ENCODE data around the gene LIMK2. TPM values are rescaled to one million over a fixed set of nuclear protein-coding genes. Genes with fewer than 3 reads are reported as not detected.

The LIMK2 gene
- total RNA-seq, 1 experiment from 2014 or later = 42.5 TPM

GRCh38 chr22:31300896-31301295, 88.8 kb downstream of the LIMK2 start:
- H4K20me1 ChIP-seq (ENCODE audit: insufficient read depth) = no peaks in the 10 kb centered on the region
- ChIA-PET CTCF (no interaction called here), POLR2A (ENCODE audit: unreplicated experiment) (no interaction called here)
- no peaks in the 10 kb centered on the region for H3K9me2 ChIP-seq (ENCODE audit: insufficient read depth)
- DNase-seq = no peak
- no peak overlapping the region for H2AFZ ChIP-seq
- H3K9me3 ChIP-seq (ENCODE audit: insufficient read depth, low read depth) = no peaks in the 10 kb centered on the region; the same call in 1 of the 2 replicates
- intact Hi-C loops (cut with micrococcal nuclease; ENCODE audit: unreplicated experiment) = no loop called here
- no TSS peak for BruUV-seq (replicated peaks)
- no peak overlapping the region for H3K4me2 ChIP-seq
- no peaks in the 10 kb centered on the region for H3K36me3 ChIP-seq (ENCODE audit: low read depth)
- H3K4me3 ChIP-seq = no peak overlapping the region
- no peak overlapping the region for H3K27ac ChIP-seq
- TF ChIP-seq EZH2 (IDR thresholded peaks at IDR 0.05; ENCODE audit: low read depth) (no peak), CTCF (conservative IDR thresholded peaks at IDR 0.05) (no peak)
- H3K27me3 ChIP-seq (ENCODE audit: insufficient read depth, low read depth) = no peaks in the 10 kb centered on the region
- H3K4me1 ChIP-seq (replicated peaks; ENCODE audit: insufficient read depth) = peaks cover 13% of the 10 kb centered on the region
- peaks cover 16% of the 10 kb centered on the region for H3F3A ChIP-seq (ENCODE audit: insufficient read depth, low read depth)
- H3K79me2 ChIP-seq (ENCODE audit: low read depth) = no peaks in the 10 kb centered on the region

- H3K9me3 ChIP-seq (ENCODE audit: insufficient read depth, low read depth) = no peaks in the 10 kb centered on the region; the same call in 1 of the 2 replicates
- DNase-seq = no peak
- H3K36me3 ChIP-seq (ENCODE audit: low read depth) = no peaks in the 10 kb centered on the region
- ChIA-PET POLR2A (ENCODE audit: unreplicated experiment) (no interaction called here), CTCF (interaction anchor here (1.1 kb wide), 1 partner anchor 12 kb away, joined by 3 read pairs; no protein-coding TSS in a partner anchor)
- BruUV-seq (replicated peaks) = no TSS peak
- H2AFZ ChIP-seq = no peak overlapping the region
- TF ChIP-seq EZH2 (IDR thresholded peaks at IDR 0.05; ENCODE audit: low read depth) (no peak), CTCF (conservative IDR thresholded peaks at IDR 0.05) (no peak)
- peaks cover 7% of the 10 kb centered on the region; the same call in 1 of the 2 replicates for H3F3A ChIP-seq (ENCODE audit: insufficient read depth, low read depth)
- no peak overlapping the region for H3K4me2 ChIP-seq
- no peaks in the 10 kb centered on the region for H3K27me3 ChIP-seq (ENCODE audit: insufficient read depth, low read depth)
- H3K9me2 ChIP-seq (ENCODE audit: insufficient read depth) = no peaks in the 10 kb centered on the region
- no peak overlapping the region for H3K27ac ChIP-seq
- H3K4me3 ChIP-seq = no peak overlapping the region
- H4K20me1 ChIP-seq (ENCODE audit: insufficient read depth) = no peaks in the 10 kb centered on the region
- no peaks in the 10 kb centered on the region for H3K79me2 ChIP-seq (ENCODE audit: low read depth)
- peaks cover 2% of the 10 kb centered on the region for H3K4me1 ChIP-seq (replicated peaks; ENCODE audit: insufficient read depth)
- intact Hi-C loops (cut with micrococcal nuclease; ENCODE audit: unreplicated experiment) = no loop called here
Observed at GRCh38 chr22:31302006-31302405, 89.9 kb downstream of the LIMK2 start.

DNA sequence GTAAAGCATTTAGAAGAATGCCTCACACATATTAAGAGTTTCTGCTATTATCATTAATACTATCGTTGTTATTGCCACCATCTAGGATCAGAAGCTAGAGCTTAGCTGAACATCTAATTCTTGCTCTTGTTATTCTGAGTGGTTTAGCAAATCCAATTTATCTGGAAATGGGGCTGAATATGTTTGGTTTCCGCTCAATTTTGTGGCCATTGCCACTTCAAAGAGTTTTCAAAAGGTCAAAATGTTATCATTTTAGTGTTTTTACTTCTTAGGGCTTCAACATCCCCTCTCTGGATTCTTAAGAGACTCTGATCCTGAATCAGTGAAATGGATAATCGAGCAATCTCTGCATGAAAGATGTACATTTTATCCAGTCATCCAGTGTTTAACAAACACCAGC, 90.4 kb downstream of the LIMK2 start:
- Histone ChIP-seq H2AFZ (no peak overlapping the region), H3K79me2 (ENCODE audit: low read depth) (no peaks in the 10 kb centered on the region), H3K27ac (no peak overlapping the region), H3K9me2 (ENCODE audit: insufficient read depth) (no peaks in the 10 kb centered on the region), H3K9me3 (ENCODE audit: insufficient read depth, low read depth) (no peaks in the 10 kb centered on the region), H3K4me3 (no peak overlapping the region), H3K4me2 (no peak overlapping the region), H3K4me1 (replicated peaks; ENCODE audit: insufficient read depth) (no peaks in the 10 kb centered on the region), H4K20me1 (ENCODE audit: insufficient read depth) (no peaks in the 10 kb centered on the region), H3K36me3 (ENCODE audit: low read depth) (no peaks in the 10 kb centered on the region), H3F3A (ENCODE audit: insufficient read depth, low read depth) (peaks cover 3% of the 10 kb centered on the region; the same call in 1 of the 2 replicates), H3K27me3 (ENCODE audit: insufficient read depth, low read depth) (no peaks in the 10 kb centered on the region)
- no TSS peak for BruUV-seq (replicated peaks)
- DNase-seq = no peak
- ChIA-PET CTCF (interaction anchor here (1.1 kb wide), 1 partner anchor 11 kb away, joined by 3 read pairs; no protein-coding TSS in a partner anchor), POLR2A (ENCODE audit: unreplicated experiment) (no interaction called here)
- intact Hi-C loops (cut with micrococcal nuclease; ENCODE audit: unreplicated experiment) = no loop called here
- TF ChIP-seq EZH2 (IDR thresholded peaks at IDR 0.05; ENCODE audit: low read depth) (no peak), CTCF (conservative IDR thresholded peaks at IDR 0.05) (no peak)
